Smooth muscle cell (in vitro differentiated cells): ENCODE results near the gene IL13RA1. TPM values are rescaled to one million over a fixed set of nuclear protein-coding genes. Genes with fewer than 3 reads are reported as not detected.
A peak's percentile ranks its signal among the peaks of the same experiment; 100 is the strongest.

Source experiments
- DNase-seq: peaks from one replicate; lab custom pipeline; 2025; ENCODE audit not compliant: unreplicated experiment; lab: John Stamatoyannopoulos, UW
- H2AFZ ChIP-seq: fragments of 200-600 bp; sonication (generic); 2 replicates; pipeline ENCODE4 v1.6.0; 2016; ENCODE audit warnings: antibody characterized with exemption, low read depth, mild to moderate bottlenecking
- H3F3A ChIP-seq: fragments of 200-600 bp; sonication (generic); 2 replicates; pipeline ENCODE4 v1.6.0; 2017; ENCODE audit warnings: antibody characterized with exemption, low read depth
- H3K27ac ChIP-seq: fragments of 200-600 bp; sonication (generic); 2 replicates; pipeline ENCODE4 v1.5.1; 2016; ENCODE audit warnings: low read depth, mild to moderate bottlenecking
- H3K27me3 ChIP-seq: fragments of 200-600 bp; sonication (generic); 2 replicates; pipeline ENCODE4 v1.6.1; 2016; ENCODE audit warnings: low read depth, mild to moderate bottlenecking
- H3K36me3 ChIP-seq: fragments of 200-600 bp; sonication (generic); 2 replicates; pipeline ENCODE4 v1.5.1; 2016; ENCODE audit warnings: low read depth
- H3K4me1 ChIP-seq: fragments of 200-600 bp; sonication (generic); 2 replicates; pipeline ENCODE4 v1.5.1; 2016; ENCODE audit warnings: low read depth
- H3K4me2 ChIP-seq: fragments of 200-600 bp; sonication (generic); 2 replicates; pipeline ENCODE4 v1.6.0; 2016; ENCODE audit warnings: mild to moderate bottlenecking
- H3K4me3 ChIP-seq: fragments of 200-600 bp; sonication (generic); 2 replicates; pipeline ENCODE4 v1.5.1; 2016; ENCODE audit warnings: mild to moderate bottlenecking
- H3K79me2 ChIP-seq: fragments of 200-600 bp; sonication (generic); 2 replicates; pipeline ENCODE4 v1.6.0; 2016; ENCODE audit warnings: low read depth, mild to moderate bottlenecking
- H3K9ac ChIP-seq: fragments of 200-600 bp; sonication (generic); 2 replicates; pipeline ENCODE4 v1.6.0; 2016; ENCODE audit warnings: low read depth
- H3K9me3 ChIP-seq: fragments of 200-600 bp; sonication (generic); replicated peaks from 2 replicates; pipeline ENCODE4 v1.5.1; 2016; ENCODE audit warnings: low read depth
- H4K20me1 ChIP-seq: fragments of 200-600 bp; sonication (generic); 2 replicates; pipeline ENCODE4 v1.6.0; 2016; ENCODE audit warnings: low read depth
- WGBS: methylation state at CpG from one replicate; pipeline ENCODE4 v1.1.7; 2016; ENCODE audit warnings: low lambda C conversion rate; 5-methylcytosine and 5-hydroxymethylcytosine counted together
- polyA plus RNA-seq: library from polyadenylated mRNA; unstranded; fragments of >200 nt; fragmentation: Nextera tagmentation; extraction: Ambion mirVana; gene quantifications from 2 replicates; pipeline ENCODE4 v1.2.1, GENCODE V29; 2016
- small RNA-seq: library from RNA; depleted of rRNA; stranded (forward); fragments of <200 nt; gene quantifications from one replicate; pipeline ENCODE3, GENCODE V24; 2014
- total RNA-seq: library from RNA; depleted of rRNA; stranded (reverse); fragments of >200 nt; gene quantifications from 2 replicates; pipeline ENCODE4 v1.2.3, GENCODE V29; 2014
- TF ChIP-seq, protein P1 (sequence below): fragments of 200-600 bp; sonication (generic); IDR thresholded peaks from 2 replicates; pipeline ENCODE4 v1.5.1; 2017; ENCODE audit warnings: borderline replicate concordance, mild to moderate bottlenecking, antibody characterized with exemption; ENCODE audit not compliant: insufficient read depth, poor library complexity, severe bottlenecking

Gene IL13RA1
- total and polyA plus RNA-seq, 2 experiments from 2014 or later = 67.0 to 85.9 TPM

GRCh38 chrX:118824173-118824730 lies 96.8 kb downstream of the IL13RA1 start:
- H3K4me3 ChIP-seq = peak overlapping the region; percentile 40

GRCh38 chrX:118825227-118825626 lies 97.8 kb downstream of the IL13RA1 start:
- no peaks in the 10 kb centered on the region for H3K4me1 ChIP-seq
- no peak overlapping the region for H3K4me2 ChIP-seq
- H3K9ac ChIP-seq = no peak overlapping the region
- TF ChIP-seq, protein P1, sequence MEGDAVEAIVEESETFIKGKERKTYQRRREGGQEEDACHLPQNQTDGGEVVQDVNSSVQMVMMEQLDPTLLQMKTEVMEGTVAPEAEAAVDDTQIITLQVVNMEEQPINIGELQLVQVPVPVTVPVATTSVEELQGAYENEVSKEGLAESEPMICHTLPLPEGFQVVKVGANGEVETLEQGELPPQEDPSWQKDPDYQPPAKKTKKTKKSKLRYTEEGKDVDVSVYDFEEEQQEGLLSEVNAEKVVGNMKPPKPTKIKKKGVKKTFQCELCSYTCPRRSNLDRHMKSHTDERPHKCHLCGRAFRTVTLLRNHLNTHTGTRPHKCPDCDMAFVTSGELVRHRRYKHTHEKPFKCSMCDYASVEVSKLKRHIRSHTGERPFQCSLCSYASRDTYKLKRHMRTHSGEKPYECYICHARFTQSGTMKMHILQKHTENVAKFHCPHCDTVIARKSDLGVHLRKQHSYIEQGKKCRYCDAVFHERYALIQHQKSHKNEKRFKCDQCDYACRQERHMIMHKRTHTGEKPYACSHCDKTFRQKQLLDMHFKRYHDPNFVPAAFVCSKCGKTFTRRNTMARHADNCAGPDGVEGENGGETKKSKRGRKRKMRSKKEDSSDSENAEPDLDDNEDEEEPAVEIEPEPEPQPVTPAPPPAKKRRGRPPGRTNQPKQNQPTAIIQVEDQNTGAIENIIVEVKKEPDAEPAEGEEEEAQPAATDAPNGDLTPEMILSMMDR = no peak
- WGBS = 67% methylated on average over 16 of the region's 16 CpGs
- H3K79me2 ChIP-seq = no peaks in the 10 kb centered on the region
- H3K4me3 ChIP-seq = no peak overlapping the region
- H3F3A ChIP-seq = no peaks in the 10 kb centered on the region
- H4K20me1 ChIP-seq = no peaks in the 10 kb centered on the region
- no peak for DNase-seq
- no peaks in the 10 kb centered on the region for H3K36me3 ChIP-seq
- H3K27ac ChIP-seq = no peak overlapping the region
- H3K27me3 ChIP-seq = peaks cover 43% of the 10 kb centered on the region
- H3K9me3 ChIP-seq = no peaks in the 10 kb centered on the region
- H2AFZ ChIP-seq = no peak overlapping the region

More at GRCh38 chrX:118824173-118824730, 96.8 kb downstream of the IL13RA1 start:
- H3K4me1 ChIP-seq = no peaks in the 10 kb centered on the region
- DNase-seq = no peak
- TF ChIP-seq, protein P1 = no peak
- no peaks in the 10 kb centered on the region for H3F3A ChIP-seq
- no peaks in the 10 kb centered on the region for H3K9me3 ChIP-seq
- no peaks in the 10 kb centered on the region for H3K79me2 ChIP-seq
- peaks cover 43% of the 10 kb centered on the region for H3K27me3 ChIP-seq
- no peak overlapping the region for H3K9ac ChIP-seq
- no peak overlapping the region for H3K27ac ChIP-seq
- no peak overlapping the region for H2AFZ ChIP-seq
- no peaks in the 10 kb centered on the region for H3K36me3 ChIP-seq
- peak overlapping the region; percentile 81 for H3K4me2 ChIP-seq
- no peaks in the 10 kb centered on the region for H4K20me1 ChIP-seq
- WGBS = 31% methylated on average over 17 of the region's 22 CpGs

- no peak overlapping the region for H3K9ac ChIP-seq
- peak overlapping the region; percentile 78 for H3K4me2 ChIP-seq
- 43% methylated on average over 46 of the region's 50 CpGs for WGBS
- H3K27ac ChIP-seq = no peak overlapping the region
- H3K4me3 ChIP-seq = peak overlapping the region; percentile 48
- H3K4me1 ChIP-seq = no peaks in the 10 kb centered on the region
- H3K79me2 ChIP-seq = no peaks in the 10 kb centered on the region
- no peaks in the 10 kb centered on the region for H3F3A ChIP-seq
- H4K20me1 ChIP-seq = no peaks in the 10 kb centered on the region
- no peaks in the 10 kb centered on the region for H3K9me3 ChIP-seq
- no peaks in the 10 kb centered on the region for H3K27me3 ChIP-seq
- peak overlapping the region; percentile 81 for H2AFZ ChIP-seq
- no peaks in the 10 kb centered on the region for H3K36me3 ChIP-seq
- TF ChIP-seq, protein P1 = peak; percentile 59
- DNase-seq = peak; percentile 35
Measured at GRCh38 chrX:118839334-118839958, 112.0 kb downstream of the IL13RA1 start.

Small RNAs within 50 kb of the gene (small RNA-seq; reads per million reads assigned to genes)
- not detected for gene RF00566

Other genes starting within 250 kb of the IL13RA1 start
- gene DOCK11, start 231.8 kb upstream of the IL13RA1 start, total RNA-seq = 2.6 and 3.5 TPM in 2 replicates
- 1.3 and 2.3 TPM in 2 replicates for gene DOCK11, start 231.8 kb upstream of the IL13RA1 start, polyA plus RNA-seq
- 0.49 TPM in 1 of 2 replicates, not detected in the other for gene ZCCHC12, start 96.2 kb downstream of the IL13RA1 start, total RNA-seq
- gene ZCCHC12, start 96.2 kb downstream of the IL13RA1 start, polyA plus RNA-seq = 0.38 TPM in 1 of 2 replicates, not detected in the other
- gene LONRF3, start 247.0 kb downstream of the IL13RA1 start, total RNA-seq = 0.36 TPM in 1 of 2 replicates, not detected in the other
- gene LONRF3, start 247.0 kb downstream of the IL13RA1 start, polyA plus RNA-seq = 0.53 TPM in 1 of 2 replicates, not detected in the other